DOHH2 (cell line): ENCODE results near the gene AKT2.

Experiments used
- EZH2phosphoT487 ChIP-seq: fragments of 200-600 bp; sonication (generic); IDR thresholded peaks from 2 replicates; pipeline ENCODE4 v1.6.1; 2017; ENCODE audit warnings: borderline replicate concordance, mild to moderate bottlenecking, antibody characterized with exemption, low read length, moderate library complexity, mixed read lengths
- TF ChIP-seq, protein P1 (sequence below): fragments of 200-600 bp; sonication (generic); IDR thresholded peaks from one replicate; pipeline ENCODE4 v1.5.1; 2014; ENCODE audit warnings: antibody characterized with exemption, mild to moderate bottlenecking, low read depth, low read length; ENCODE audit not compliant: poor library complexity, severe bottlenecking

DNA sequence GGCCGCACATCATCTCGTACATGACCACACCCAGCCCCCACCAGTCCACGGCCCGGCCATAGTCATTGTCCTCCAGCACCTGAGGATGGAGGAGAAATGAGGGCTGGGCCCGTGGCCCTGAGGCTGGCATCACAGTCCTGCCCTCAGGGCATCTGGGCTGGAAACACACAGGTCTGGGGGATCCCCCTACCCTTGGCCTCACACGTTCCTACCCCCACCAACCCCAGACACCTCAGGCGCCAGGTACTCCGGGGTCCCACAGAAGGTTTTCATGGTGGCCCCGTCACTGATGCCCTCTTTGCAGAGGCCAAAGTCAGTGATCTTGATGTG, 49.2 kb downstream of the AKT2 start:
- TF ChIP-seq, protein P1, sequence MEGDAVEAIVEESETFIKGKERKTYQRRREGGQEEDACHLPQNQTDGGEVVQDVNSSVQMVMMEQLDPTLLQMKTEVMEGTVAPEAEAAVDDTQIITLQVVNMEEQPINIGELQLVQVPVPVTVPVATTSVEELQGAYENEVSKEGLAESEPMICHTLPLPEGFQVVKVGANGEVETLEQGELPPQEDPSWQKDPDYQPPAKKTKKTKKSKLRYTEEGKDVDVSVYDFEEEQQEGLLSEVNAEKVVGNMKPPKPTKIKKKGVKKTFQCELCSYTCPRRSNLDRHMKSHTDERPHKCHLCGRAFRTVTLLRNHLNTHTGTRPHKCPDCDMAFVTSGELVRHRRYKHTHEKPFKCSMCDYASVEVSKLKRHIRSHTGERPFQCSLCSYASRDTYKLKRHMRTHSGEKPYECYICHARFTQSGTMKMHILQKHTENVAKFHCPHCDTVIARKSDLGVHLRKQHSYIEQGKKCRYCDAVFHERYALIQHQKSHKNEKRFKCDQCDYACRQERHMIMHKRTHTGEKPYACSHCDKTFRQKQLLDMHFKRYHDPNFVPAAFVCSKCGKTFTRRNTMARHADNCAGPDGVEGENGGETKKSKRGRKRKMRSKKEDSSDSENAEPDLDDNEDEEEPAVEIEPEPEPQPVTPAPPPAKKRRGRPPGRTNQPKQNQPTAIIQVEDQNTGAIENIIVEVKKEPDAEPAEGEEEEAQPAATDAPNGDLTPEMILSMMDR = no peak
- TF ChIP-seq EZH2phosphoT487 = no peak
